NCI-H2227 (cell line): ENCODE measurements around the gene SLC39A1.

Source experiments
- DNase-seq: peaks from one replicate; lab custom pipeline; 2025; ENCODE audit not compliant: unreplicated experiment; lab: John Stamatoyannopoulos, UW

SLC39A1 gene

DNA sequence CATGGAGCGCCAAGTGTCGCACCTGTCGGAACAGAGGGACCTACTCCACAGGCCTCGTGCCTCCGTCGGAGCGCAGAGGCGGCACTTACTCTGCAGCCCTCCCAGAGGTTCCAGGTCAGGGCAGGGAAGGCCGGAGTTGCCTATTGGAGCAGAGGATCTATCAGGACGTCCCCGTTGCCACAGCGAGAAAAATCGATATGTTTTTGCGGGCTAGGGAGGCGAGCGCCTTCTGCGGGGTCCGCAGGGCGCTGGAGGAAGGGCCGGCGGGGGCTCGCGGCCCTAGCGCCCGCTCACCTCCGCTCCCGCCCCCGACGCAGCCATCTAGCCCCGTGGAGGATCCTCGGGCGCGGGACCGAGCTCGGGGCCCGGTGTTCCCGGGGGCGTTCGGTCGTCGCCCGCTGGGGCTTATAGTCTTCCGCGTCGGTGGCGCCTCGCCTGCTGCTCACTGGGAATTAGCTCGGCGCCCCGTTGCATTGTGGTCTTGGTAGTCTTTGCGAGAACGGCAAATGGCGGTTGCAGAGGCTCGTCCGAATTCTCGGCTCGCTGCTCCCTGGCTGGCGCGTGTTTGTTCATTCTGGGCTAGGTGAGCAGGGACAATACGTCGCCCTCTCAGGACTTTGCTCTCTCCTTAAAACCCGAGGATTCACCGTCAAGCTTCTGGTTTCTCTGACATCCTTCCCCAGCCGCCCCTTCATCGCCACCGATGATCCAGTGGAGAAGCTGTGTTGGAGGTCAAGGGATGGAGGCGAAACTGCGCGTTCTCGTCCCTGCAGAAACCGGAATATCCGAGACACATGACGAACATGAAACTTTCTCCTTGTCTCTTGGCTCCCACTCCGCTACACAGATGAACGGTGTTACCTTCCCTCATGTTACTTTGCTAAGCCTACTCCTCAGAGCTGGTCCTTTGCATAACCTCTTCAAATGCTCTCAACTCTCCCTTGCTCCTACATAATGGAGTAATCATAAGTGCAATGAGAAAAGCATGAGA is 14.2 kb upstream of the SLC39A1 start, which contains the start of gene JTB:
TSS of gene JTB (minus strand) at position 425 of the 991 bp plus-strand sequence. CDS start at position 3, 422 bp downstream.
- peak; percentile 90 for DNase-seq

DNA sequence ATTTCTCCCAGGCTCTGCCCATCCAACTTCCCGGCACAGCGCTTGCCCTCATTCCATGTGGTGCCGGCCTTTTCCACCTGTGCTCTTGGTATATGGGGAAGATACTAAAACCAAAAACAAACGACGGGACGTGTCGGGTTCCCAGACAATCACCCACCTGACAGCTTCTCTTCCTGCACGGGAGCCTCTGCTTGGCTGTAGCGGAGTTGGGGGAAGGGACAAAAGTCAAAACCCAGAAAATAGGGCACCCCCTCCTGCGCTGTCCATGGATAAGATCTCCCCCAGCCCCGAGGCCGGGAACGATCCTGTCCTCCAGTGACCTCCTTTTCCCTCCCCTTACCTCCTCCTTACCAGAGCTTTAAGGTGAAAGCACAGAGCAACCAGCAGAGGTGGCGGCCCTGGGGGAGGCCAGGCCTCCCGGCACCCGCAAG is 13.5 kb upstream of the SLC39A1 start:
- no peak for DNase-seq

DNA sequence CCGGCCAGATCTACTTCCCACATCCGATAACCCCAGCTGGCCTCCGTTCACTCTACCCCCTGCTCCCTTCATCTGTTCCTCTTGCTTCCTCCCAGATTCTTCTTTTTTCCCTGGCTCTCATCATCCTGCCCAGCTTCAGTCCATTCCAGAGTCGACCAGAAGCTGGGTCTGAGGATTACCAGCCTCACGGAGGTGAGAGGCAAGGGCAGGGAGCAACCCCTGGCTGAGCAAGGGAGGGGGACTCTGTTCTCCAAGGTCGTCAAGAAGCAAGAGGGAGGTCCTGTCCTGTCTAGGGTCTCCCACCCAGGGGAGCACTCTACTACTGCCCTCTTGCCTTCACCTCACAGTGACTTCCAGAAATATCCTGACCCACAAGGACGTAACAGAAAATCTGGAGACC is 10.2 kb upstream of the SLC39A1 start:
- DNase-seq, result no peak

DNA sequence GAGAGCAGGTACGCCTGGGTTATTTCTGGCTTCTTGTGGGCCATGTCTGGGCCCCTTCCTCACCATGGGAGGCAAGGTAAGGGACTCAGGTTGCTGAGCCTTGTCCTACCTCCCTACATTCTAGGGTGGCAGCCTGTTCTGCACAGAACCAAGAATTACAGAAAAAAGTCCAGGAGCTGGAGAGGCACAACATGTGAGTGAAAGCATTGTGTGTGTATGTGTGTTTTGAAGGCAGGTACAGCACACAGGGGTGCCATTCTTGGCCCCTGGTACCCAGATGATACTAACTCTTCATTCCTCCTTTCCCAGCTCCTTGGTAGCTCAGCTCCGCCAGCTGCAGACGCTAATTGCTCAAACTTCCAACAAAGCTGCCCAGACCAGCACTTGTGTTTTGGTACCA is 9.7 kb upstream of the SLC39A1 start:
- no peak for DNase-seq

DNA sequence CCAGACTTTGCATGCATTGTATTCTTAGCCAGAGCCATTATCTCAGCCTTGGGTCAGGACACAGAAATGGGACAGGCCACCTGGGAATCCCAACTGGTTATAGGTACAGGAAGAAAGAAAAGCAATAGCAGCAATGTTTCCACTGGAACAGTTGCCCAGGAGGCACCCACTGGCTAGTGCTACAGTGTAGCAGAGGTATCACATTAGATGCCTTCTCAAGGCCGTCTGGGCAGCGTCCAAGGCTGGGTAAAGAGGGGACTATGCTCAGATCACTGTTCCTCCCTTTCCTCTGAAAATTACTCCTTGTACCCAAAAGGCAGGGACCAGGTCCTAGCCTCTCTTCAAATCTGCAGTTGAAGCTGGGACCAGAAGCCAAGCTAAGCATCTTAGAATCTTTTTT is 7.0 kb upstream of the SLC39A1 start:
- no peak for DNase-seq

DNA sequence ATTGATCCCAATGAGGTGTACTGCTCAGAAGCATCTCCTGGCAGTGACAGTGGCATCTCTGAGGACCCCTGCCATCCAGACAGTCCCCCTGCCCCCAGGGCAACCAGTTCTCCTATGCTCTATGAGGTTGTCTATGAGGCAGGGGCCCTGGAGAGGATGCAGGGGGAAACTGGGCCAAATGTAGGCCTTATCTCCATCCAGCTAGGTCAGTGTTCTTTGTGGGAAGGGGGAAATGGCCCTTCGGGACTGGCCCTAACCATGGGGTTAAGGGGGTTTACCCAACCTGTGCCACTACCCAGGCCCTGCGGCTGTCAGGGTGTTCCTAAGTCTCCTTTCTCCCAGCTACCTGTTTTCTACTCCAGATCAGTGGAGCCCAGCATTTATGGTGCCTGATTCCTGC is 5.6 kb upstream of the SLC39A1 start:
- no peak for DNase-seq

DNA sequence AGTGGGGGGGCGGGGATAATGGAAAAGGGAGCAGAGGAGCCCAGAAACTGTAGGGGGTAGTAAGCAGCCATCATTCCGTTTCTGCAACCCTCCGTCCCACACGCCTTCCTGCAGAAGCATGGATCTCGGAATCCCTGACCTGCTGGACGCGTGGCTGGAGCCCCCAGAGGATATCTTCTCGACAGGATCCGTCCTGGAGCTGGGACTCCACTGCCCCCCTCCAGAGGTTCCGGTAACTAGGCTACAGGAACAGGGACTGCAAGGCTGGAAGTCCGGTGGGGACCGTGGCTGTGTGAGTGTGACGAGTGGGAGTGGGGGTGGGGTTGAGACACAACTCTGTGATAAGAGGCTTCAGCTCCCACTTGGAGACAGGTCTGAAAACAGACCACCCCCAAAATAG is 5.1 kb upstream of the SLC39A1 start:
- DNase-seq, result no peak

DNA sequence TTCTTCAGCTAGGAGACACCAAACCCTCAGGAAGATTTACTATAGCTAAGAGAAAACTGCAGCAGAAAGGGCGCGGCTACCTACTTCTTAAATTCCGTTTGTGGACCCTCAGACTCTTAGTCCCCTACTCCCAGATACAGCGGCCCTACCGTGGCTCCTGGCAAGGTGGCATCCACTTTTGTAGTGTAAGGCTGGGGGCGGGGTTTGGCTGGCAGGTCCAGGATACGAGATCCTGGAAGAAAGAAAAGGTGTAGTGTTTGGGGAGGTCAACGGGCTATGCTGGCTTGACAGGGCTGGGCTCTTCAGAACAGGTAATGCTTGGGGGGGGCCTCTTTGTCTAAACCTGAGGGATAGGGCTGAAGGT is 4.6 kb upstream of the SLC39A1 start:
- peak; percentile 69 for DNase-seq

DNA sequence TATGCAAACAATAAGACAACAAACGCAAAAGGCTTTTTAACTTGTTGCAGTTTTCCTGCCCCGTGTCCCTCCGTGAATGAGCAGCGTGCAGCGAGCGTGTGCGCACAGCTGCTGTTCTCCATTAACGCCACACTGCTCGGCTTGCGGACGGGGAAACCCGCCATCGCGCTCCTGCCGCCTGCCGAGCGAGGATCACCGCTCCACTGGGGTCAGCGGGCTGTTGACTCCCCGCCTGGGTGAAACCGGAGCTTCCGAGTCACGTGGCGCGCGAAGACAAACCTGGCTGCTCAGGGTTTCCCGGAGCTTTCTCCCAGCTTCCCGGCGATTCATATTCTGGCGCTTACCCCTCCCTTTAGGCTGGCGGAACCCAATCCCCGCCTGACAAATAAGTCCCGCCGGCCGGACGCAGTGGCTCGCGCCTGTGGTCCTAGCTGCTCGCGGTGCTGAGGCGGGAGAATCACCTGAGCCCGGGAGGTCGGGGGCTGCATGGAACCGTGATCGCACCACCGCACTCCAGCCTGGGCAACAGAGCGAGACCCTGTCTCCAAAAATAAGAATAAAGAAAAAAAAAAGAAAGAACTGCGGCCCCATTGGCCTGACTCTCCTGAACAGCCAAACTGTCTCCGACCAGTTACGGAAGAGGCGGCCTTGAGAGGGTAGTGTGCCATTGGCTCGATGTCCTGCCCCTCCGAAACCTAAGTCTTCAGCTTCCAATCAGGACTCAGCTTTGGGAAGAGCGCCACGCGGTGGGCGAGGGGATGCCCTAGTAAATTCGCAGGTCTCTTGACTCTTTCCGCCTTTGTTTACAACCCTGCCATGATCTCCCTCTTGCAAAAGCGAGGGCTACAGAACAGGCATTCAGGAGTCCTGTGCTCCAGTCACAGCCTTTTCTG is 4.0 kb upstream of the SLC39A1 start, which contains the start of gene CREB3L4:
TSS of gene CREB3L4 (plus strand) at position 796 of the 893 bp plus-strand sequence. CDS start 624 bp downstream, outside the sequence.
- DNase-seq, result peak; percentile 97

DNA sequence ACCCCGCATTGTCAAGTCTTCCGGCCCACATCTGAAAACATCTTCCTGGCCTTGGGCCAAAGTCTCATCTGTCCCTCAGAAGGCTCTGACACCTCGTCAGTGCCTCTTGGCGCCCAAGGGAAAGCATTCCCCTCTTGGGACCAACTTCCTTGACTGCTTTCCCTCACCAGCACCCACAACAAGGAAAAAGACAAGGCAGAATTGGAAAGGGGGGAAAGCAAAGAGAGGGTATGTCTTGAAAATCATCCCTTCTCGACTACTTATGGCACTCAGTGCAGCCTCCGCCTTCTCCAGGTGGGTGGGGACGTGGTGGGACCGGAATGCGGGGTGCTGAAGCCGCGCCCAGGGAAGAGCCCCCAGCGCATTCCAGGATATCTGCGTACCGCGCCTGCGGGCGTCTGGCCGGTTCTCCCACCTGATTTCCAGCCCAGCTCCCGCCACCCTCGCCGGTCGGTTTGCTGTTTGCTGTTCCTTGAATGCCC is 554 bp upstream of the SLC39A1 start:
- DNase-seq, result peak; percentile 85

DNA sequence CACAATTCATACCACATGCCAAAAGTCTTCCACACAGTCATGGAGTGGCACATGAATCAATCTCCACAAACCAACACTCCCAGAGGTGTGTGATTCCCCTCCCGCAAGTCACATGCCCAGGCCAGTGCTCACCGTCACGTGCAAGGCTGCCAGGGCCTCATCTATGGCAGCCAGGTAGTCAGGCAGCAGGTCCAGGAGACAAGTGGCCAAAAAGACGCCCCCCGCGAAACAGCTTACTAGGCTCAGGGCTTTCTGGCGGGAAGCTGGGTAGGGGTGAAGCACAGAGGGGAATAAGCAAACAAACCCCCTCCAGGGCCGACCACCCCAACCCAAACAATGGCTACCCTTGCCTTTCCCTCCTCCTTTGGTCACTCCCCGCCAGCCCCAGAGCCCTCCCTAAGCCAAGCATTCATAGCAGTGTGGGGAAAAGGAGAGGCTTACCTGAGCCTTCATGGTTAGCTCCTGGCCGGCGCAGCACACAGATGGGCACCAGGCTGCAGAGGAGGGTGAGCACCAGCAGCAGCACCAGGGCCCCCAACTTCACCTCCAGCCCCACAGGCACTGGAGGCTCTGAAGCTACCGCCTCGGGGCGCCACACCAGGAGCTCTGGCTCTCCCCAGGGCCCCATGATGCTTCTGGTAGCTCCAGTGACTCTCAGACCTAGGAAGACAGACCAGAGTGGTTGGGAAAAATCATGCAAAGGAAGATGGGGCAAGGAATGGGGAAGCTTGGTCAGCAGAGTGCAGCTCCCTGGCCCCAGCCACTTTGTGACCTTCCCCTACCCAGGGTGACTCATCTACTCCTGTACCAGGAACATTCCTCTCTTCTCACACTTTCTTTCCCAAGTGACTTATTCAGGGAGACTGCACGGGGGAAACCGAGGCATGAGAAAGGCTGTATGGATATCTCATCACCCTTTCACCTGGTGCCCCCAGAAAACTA is 978 bp downstream of the SLC39A1 start:
- DNase-seq, result peak; percentile 34

DNA sequence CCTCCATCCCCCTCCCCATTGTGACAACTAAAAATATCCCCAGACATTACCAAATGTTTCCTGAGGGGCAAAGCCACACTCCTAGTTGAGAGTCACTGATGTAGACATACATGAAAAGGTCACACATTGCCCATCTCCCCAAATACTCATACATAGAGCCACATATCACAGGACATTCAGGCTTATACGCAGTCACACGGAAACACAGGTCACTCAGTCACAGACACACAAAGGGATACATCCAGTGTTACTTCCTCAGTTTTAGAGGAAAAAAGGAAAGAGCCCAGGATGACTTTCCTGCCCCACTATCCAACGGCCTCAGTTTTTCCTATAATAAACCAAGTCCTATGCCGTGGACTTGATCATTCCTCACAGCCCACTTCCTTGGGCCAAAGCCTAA is 1.9 kb downstream of the SLC39A1 start:
- no peak for DNase-seq

DNA sequence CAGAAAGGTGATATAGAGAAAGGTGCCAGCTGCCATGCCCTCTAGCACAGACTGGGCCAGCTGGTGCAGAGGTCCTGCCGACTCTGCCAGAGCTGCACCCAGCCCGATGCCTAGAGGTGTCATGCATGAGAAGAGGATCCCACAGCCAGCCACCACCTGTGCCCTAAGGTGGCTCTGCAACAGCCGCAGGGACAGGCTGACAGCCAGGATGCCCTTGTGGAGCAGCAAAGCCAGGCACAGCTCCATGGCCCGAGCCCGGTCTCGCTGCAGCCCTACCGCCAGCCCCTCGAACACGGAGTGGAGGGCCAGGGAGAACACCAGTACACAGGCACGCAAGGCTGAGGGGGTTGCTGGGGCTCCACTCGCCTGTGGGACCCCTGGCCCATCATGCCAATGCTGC is 3.1 kb downstream of the SLC39A1 start:
- DNase-seq, result no peak

DNA sequence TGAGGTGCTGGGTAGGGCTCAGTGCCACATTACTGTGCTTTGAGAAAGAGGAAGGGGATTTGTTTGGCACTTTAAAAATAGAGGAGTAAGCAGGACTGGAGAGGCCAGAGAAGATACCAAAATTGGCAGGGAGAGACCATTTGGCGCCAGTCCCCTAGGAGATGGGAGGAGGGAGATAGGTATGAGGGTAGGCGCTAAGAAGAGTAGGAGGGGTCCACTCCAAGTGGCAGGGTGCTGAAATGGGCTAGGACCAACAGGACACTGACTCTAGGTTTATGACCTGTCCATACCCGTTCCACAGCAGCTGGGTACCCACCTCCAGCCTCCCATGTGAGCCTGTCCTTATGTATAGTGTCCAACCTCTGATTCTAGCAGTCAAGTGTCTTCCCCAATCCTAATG is 3.9 kb downstream of the SLC39A1 start:
- DNase-seq, result no peak

DNA sequence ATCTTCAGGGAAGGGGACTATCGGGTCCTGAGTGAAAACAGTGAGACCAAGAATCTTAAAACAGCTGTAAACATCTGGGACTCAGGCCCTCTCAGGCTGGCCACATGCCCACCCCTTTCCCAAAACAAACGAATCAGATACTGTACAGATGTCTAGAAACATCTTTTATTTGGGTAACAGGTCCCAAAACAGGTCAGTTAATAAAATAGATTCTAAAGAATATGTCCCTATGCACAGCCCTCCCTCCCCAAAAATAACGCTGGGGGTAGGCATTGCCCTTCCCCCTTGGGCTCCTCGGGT is 4.4 kb downstream of the SLC39A1 start:
- DNase-seq, result no peak

DNA sequence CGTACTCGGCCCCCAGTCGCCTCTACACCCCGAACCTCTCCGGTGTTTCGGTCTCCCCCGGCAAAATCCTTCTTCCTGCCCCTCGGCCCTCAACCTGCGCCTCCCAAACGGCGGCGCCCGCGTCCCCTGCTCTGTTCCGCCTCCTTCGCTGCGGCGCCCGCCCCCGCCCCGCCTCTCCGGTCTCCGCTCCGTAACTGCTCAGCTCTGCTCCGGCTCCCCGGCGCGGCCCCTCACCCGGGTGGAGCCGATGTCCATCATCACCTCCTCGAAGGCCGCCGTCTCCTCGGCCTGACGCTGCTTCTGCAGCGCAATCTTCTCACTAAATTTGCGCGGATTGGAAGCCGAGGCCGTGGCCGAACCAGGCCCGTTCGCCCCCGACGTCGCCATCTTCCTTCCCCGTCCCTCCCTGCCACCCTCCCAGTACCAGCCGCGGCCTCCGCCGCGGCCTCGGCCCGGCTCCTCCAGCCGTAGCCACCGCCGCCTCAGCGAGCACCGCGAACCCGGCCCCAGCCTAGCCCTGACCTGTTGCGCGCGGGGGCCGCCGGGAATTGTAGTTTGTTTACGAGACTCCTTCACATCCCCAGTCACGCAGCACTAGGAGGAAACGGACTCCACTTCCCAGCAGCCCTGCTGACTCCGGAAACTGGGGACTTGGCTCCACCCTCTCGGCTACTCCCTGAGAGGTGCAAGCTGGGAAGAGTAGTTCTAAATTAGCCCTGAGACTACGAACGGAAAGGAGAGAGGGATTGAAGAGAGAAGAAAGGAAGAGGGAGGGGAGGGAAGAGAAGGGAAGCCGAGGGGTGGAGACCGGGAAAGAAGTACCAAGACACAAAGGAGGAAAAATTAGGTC is 5.0 kb downstream of the SLC39A1 start, which contains the start of gene CRTC2:
TSS of gene CRTC2 (minus strand) at position 502 of the 850 bp plus-strand sequence. CDS start at position 387, 115 bp downstream.
- DNase-seq, result peak; percentile 99

DNA sequence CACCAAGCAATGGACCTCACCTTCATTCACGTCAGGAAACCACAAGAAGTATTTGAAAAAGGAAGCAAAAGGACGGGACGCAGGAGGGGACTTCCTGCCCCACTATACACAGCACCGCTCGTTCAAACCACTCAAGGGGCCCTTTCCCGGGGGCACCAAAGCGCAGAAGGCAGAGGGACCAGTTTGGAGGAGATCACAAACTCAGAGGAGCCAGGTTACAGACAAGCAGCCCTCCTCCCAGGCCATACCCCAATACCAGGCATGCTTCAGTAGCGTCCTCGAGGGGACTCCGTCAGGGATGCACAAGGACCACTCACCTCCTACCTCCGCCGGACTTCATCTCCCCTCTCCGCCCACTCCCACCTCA is 5.6 kb downstream of the SLC39A1 start:
- DNase-seq, result no peak

DNA sequence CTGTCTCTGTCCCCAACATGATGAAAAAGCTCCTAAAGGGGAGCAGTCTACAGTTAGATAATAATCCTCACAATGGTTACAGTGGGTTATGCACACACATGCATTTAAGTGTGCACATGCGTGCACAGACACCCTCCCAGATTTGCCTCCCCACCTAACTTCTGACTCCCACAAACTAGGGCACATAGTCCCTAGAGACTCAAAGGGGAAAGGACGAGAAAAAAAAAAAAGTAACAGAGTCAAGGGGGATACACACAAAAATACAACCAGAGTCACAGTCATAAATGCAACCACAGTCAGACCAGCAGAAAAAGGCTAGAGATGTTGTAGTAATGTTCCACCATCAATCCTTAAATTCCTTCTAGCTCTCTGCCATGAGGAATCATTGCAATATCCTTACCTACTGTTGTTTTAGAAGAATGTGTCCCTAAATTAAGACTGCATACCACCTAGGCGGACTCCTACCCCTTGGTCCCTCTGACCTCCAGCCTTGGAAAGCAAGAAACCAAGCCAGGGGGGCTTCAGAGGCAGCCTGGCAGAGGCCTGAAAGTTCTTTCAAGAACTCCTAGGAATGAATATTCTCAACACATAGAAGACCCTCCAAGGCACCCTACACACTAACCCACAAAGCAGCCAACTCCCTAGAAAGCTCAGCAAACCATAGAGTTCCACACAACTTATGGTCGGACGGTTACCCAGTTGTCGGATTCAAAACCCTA is 6.2 kb downstream of the SLC39A1 start:
- DNase-seq, result no peak

DNA sequence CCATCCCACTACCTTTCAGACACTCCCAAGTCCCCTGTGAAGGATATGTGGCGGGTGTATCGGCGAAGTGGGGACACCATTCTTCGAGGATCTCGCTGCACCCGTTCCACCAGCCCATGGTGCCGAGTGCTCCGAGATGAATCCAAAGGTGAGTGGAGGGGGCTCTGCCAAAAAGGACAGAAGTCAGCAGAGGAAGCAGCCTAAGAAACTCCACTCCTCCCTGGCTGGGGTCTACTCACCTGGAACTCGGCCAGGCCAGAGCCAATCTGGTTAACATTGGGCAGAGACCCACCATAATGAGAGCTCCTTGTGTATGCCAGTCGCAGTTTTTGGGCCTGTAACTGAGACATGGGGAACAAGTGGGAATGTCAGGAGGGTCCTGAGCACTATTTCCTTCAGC is 8.5 kb downstream of the SLC39A1 start:
- no peak for DNase-seq
